HepG2 (cell line): Measurements from ENCODE around the gene SUSD6. TPM values are rescaled to one million over a fixed set of nuclear protein-coding genes. Genes with fewer than 3 reads are reported as not detected.

ENCODE experiments used
- AGO1 ChIP-seq: fragments of 200-400 bp; formaldehyde crosslinking; IDR thresholded peaks from 2 replicates; pipeline ENCODE4 v1.6.1; 2017; ENCODE audit warnings: mild to moderate bottlenecking, low read depth, low read length, moderate library complexity; ENCODE audit not compliant: poor library complexity, severe bottlenecking
- ISX ChIP-seq: sonication (generic); formaldehyde crosslinking; conservative IDR thresholded peaks from 2 replicates; pipeline ENCODE4 v1.5.0; 2020; ENCODE audit warnings: missing genetic modification reagents
- KLF16 ChIP-seq, 2 experiments: sonication (generic) in 1 of 2; formaldehyde crosslinking in 1 of 2; IDR thresholded peaks; 2 replicates each; pipeline versions ENCODE4 v1.6.1 to v1.8.0; 2016 to 2023; ENCODE audit warnings: missing genetic modification reagents in 2 of 2, missing compliant biosample characterization in 1 of 2
- NPAS2 ChIP-seq: sonication (generic); formaldehyde crosslinking; IDR thresholded peaks from 2 replicates; pipeline ENCODE4 v1.8.0; 2022; ENCODE audit warnings: mild to moderate bottlenecking, missing genetic modification reagents, borderline replicate concordance
- POLR2AphosphoS5 ChIP-seq: IDR thresholded peaks from 2 replicates; pipeline ENCODE4 v1.6.1; 2012; ENCODE audit warnings: low read depth, low read length
- SMARCC2 ChIP-seq: fragments of 450-650 bp; IDR thresholded peaks from 2 replicates; pipeline ENCODE4 v1.6.1; 2017; ENCODE audit warnings: antibody characterized with exemption, mild to moderate bottlenecking
- SNAPC5 ChIP-seq: sonication (generic); formaldehyde crosslinking; IDR thresholded peaks from 2 replicates; pipeline ENCODE4 v1.8.1; 2023; ENCODE audit warnings: mild to moderate bottlenecking, missing genetic modification reagents, borderline replicate concordance
- YEATS4 ChIP-seq: sonication (generic); formaldehyde crosslinking; IDR thresholded peaks from 2 replicates; pipeline ENCODE4 v1.4.0; 2020; ENCODE audit warnings: missing genetic modification reagents, borderline replicate concordance
- ZMYM3 ChIP-seq: sonication (generic); formaldehyde crosslinking; IDR thresholded peaks from 2 replicates; pipeline ENCODE4 v1.5.1; 2020; ENCODE audit warnings: mild to moderate bottlenecking, missing genetic modification reagents
- ZNF136 ChIP-seq: sonication (generic); formaldehyde crosslinking; IDR thresholded peaks from 2 replicates; pipeline ENCODE4 v1.8.1; 2022; ENCODE audit warnings: low read depth, mild to moderate bottlenecking, moderate library complexity, missing genetic modification reagents
- ZNF574 ChIP-seq: sonication (generic); formaldehyde crosslinking; IDR thresholded peaks from 2 replicates; pipeline ENCODE4 v1.4.0; 2020; ENCODE audit warnings: missing genetic modification reagents
- ZNF674 ChIP-seq: sonication (generic); formaldehyde crosslinking; IDR thresholded peaks from 2 replicates; pipeline ENCODE4 v1.5.0; 2020; ENCODE audit warnings: low read depth, mild to moderate bottlenecking, missing genetic modification reagents
- ZNF850 ChIP-seq: sonication (generic); formaldehyde crosslinking; conservative IDR thresholded peaks from 2 replicates; pipeline ENCODE4 v1.9.0; 2021; ENCODE audit warnings: mild to moderate bottlenecking, missing genetic modification reagents
- polyA plus RNA-seq, 8 experiments: library from polyadenylated mRNA; depleted of rRNA in 3 of 8; stranded (reverse) in 7 of 8; unstranded in 1 of 8; fragments of >200 nt; fragmentation: Illumina TruSeq in 4 of 8; extraction: Trizol in 4 of 8; gene quantifications; 2 replicates each; pipeline versions ENCODE4 v1.2.1 to v1.2.3, GENCODE V29; 2011 to 2016; ENCODE audit warnings: low read depth in 4 of 8, missing spikeins in 1 of 8, mixed read lengths in 1 of 8; ENCODE audit not compliant: insufficient read depth in 1 of 8
- total RNA-seq, 5 experiments: library from RNA; depleted of rRNA; stranded (reverse); fragments of >200 nt; fragmentation: Illumina TruSeq; extraction: Trizol; gene quantifications; 2 replicates each; pipeline ENCODE4 v1.2.3, GENCODE V29; 2016; ENCODE audit warnings: low read depth in 1 of 5
- TF ChIP-seq, protein P1 (sequence below): sonication (generic); formaldehyde crosslinking; IDR thresholded peaks from 2 replicates; pipeline ENCODE4 v1.5.0; 2020; ENCODE audit warnings: missing genetic modification reagents
- TF ChIP-seq, protein P2 (sequence below): sonication (generic); formaldehyde crosslinking; IDR thresholded peaks from 2 replicates; pipeline ENCODE4 v1.4.0; 2020; ENCODE audit warnings: missing genetic modification reagents
- TF ChIP-seq, protein P3 (sequence below): fragments of 450-650 bp; IDR thresholded peaks from 2 replicates; pipeline ENCODE4 v1.6.1; 2017; ENCODE audit warnings: mild to moderate bottlenecking

SUSD6 gene
- total and polyA plus RNA-seq, 2 of the 13 experiments (the other 11 are each of a cell fraction or from before 2014, with no cell fraction given): 7.2 to 7.4 TPM

- TF ChIP-seq ZNF574 (CRISPR knock-in tag) (peak; percentile 39; the same call in 1 of the 2 replicates), SNAPC5 (CRISPR knock-in tag) (no peak), POLR2AphosphoS5 (no peak), KLF16 (CRISPR knock-in tag; IDR thresholded peaks at IDR 0.05) (0 out of 4 replicates have a peak, but pooled peaks of 1 of the 2 experiments have one; percentile 29), ZNF674 (CRISPR knock-in tag) (no peak), ZNF850 (CRISPR knock-in tag) (no peak), SMARCC2 (no peak), ZNF136 (CRISPR knock-in tag) (no peak), ZMYM3 (CRISPR knock-in tag) (no peak), ISX (CRISPR knock-in tag) (no peak), NPAS2 (CRISPR knock-in tag) (no peak), YEATS4 (CRISPR knock-in tag) (peak; percentile 51; the same call in 1 of the 2 replicates), AGO1 (no peak)
- TF ChIP-seq, protein P1, sequence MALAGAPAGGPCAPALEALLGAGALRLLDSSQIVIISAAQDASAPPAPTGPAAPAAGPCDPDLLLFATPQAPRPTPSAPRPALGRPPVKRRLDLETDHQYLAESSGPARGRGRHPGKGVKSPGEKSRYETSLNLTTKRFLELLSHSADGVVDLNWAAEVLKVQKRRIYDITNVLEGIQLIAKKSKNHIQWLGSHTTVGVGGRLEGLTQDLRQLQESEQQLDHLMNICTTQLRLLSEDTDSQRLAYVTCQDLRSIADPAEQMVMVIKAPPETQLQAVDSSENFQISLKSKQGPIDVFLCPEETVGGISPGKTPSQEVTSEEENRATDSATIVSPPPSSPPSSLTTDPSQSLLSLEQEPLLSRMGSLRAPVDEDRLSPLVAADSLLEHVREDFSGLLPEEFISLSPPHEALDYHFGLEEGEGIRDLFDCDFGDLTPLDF (CRISPR knock-in tag): no peak
- TF ChIP-seq, protein P2, sequence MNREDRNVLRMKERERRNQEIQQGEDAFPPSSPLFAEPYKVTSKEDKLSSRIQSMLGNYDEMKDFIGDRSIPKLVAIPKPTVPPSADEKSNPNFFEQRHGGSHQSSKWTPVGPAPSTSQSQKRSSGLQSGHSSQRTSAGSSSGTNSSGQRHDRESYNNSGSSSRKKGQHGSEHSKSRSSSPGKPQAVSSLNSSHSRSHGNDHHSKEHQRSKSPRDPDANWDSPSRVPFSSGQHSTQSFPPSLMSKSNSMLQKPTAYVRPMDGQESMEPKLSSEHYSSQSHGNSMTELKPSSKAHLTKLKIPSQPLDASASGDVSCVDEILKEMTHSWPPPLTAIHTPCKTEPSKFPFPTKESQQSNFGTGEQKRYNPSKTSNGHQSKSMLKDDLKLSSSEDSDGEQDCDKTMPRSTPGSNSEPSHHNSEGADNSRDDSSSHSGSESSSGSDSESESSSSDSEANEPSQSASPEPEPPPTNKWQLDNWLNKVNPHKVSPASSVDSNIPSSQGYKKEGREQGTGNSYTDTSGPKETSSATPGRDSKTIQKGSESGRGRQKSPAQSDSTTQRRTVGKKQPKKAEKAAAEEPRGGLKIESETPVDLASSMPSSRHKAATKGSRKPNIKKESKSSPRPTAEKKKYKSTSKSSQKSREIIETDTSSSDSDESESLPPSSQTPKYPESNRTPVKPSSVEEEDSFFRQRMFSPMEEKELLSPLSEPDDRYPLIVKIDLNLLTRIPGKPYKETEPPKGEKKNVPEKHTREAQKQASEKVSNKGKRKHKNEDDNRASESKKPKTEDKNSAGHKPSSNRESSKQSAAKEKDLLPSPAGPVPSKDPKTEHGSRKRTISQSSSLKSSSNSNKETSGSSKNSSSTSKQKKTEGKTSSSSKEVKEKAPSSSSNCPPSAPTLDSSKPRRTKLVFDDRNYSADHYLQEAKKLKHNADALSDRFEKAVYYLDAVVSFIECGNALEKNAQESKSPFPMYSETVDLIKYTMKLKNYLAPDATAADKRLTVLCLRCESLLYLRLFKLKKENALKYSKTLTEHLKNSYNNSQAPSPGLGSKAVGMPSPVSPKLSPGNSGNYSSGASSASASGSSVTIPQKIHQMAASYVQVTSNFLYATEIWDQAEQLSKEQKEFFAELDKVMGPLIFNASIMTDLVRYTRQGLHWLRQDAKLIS: no peak
- TF ChIP-seq, protein P3, sequence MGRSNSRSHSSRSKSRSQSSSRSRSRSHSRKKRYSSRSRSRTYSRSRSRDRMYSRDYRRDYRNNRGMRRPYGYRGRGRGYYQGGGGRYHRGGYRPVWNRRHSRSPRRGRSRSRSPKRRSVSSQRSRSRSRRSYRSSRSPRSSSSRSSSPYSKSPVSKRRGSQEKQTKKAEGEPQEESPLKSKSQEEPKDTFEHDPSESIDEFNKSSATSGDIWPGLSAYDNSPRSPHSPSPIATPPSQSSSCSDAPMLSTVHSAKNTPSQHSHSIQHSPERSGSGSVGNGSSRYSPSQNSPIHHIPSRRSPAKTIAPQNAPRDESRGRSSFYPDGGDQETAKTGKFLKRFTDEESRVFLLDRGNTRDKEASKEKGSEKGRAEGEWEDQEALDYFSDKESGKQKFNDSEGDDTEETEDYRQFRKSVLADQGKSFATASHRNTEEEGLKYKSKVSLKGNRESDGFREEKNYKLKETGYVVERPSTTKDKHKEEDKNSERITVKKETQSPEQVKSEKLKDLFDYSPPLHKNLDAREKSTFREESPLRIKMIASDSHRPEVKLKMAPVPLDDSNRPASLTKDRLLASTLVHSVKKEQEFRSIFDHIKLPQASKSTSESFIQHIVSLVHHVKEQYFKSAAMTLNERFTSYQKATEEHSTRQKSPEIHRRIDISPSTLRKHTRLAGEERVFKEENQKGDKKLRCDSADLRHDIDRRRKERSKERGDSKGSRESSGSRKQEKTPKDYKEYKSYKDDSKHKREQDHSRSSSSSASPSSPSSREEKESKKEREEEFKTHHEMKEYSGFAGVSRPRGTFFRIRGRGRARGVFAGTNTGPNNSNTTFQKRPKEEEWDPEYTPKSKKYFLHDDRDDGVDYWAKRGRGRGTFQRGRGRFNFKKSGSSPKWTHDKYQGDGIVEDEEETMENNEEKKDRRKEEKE: no peak
Measured at GRCh38 chr14:69693801-69694729, 82.7 kb downstream of the SUSD6 start (continued).
